ENCODE results near the gene GABRA6.
"Not testable (repeated sequence)": the region's sequence is repeated elsewhere in the genome, so short reads cannot be mapped to it uniquely, and the experiment has no call there.

Gene GABRA6

DNA sequence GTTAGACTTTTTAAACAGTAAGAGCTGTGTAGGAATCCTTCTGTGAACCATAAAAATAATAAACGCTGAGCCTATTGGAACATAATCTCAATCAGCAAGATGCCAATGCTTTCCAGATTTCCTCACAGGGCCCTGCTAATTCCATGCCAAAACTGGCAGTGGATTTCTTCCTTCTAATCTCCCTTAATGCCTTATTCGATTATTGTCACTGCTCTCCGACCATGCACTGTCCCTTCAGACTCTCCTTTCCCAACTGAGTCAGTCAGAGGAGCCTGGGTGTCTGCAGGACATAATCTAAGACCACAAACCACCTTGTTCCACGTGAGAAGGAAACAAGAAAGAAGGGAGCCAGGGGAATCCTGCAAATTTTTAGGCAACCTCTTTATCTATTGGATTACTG is at the start of gene GABRA6:
TSS of gene GABRA6 (plus strand) at position 261 of the 400 bp plus-strand sequence. CDS start 269 bp downstream, outside the sequence.
- DNase-seq = no peak

DNA sequence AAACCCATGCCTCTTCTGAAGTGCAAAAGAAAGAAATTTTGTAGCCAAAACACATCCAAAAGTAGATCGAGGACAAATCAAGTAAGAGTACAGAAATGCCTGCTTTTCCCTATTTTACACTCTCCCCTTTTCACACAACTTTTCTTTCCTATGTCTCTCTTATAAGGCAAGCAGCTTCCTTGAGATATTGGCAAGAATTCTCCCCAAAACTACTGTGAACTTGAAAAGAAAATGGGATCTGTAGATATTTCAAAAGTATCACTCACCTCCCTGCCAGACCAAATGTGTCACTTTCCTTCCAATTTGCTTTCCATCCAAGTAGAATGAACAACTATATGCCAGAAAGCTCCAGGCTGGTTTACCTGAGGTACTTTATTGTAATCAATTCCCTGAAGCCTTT is 47.9 kb upstream of the GABRA6 start:
- no peak for DNase-seq

DNA sequence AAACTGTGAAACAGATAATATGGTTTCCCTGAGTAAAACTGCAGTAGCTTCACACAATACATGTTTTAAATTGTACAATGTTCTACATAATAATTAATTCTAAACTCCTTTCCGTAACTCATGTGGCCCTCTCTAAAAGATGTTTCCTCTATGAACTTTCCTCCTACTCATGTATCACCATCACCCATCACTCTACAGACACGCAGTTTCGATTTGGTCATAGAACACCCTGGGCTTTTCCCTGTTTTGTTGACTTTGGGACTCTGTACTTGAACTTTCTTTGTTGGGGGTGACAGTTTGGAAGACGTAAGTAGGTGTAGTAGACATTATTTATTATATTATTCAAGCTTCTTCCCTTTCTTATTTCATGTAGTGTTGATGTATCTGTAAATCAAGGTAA is 44.1 kb upstream of the GABRA6 start:
- DNase-seq = no peak

DNA sequence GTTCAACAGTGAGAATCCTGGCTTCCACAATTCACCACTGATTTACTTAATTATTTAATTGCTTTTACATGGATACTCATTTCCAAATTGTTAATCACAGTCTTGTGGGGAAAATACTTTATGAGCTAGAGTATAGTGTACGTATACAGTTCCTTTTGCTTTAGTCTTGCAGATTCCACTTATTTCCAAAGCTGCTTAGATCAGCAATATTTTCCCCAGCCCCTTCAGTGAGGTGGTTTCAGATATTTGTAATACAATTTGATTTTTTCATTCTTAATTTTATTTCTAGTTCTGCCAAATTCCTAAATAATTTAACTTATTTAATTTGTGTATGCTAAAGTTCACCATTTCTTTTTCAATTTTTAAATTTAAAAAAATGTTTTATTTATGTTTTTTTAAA is 40.3 kb upstream of the GABRA6 start:
- no peak for DNase-seq

DNA sequence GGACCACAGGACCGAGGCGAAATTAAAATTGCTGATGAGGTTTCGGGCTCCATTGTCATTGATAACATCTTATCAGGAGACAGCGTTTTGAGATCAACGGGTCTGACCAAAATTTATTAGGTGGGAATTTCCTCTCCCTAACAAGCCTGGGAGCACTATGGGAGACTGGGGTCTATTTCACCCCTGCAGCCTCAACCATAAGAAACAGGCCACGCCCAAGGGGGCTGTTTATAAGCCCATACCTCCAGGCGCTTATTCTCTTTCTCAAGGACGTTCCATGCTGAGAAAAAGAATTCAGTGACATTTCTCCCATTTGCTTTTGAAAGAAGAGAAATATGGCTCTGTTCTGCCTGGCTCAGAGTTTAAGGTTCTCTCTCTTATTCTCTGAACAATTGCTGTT is 33.6 kb upstream of the GABRA6 start:
- DNase-seq = not testable (repeated sequence)

DNA sequence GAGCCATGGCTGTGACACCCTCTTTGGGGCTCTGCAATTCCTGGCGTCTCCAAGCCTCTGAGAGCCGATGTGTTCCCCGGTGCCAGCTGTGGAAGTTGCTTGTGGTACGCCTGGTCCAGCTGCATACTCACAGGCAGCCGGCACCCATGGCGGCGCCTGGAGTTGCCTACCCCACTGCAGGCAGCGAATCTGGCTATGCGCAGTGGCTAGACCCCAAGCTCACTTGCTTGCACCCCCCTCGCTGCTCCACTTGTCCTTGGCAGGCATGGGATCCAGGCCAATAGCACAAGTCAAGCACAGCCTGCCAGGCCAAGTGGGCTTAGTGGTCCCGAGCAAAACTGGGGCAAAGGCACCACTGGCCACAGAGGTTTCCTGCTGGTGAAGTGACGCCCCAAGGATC is 24.7 kb upstream of the GABRA6 start:
- DNase-seq = no peak

DNA sequence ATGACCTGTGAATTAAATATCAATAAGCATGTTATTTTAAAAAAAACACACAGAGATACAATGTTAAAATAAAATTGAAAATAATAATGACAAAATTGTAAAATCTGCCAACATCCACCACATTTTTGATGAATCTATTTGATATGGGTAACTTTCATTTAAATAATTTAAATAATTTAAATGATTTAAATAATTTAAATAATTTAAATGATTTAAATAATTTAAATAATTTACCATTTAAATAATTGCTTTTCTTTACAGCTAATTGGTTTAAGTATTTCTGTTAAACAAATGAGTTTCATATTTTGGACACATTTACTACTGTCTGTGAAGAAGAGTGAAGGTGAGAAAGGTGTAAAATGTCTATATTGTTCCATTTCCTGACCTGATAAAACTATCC is 22.1 kb upstream of the GABRA6 start:
- DNase-seq = no peak

DNA sequence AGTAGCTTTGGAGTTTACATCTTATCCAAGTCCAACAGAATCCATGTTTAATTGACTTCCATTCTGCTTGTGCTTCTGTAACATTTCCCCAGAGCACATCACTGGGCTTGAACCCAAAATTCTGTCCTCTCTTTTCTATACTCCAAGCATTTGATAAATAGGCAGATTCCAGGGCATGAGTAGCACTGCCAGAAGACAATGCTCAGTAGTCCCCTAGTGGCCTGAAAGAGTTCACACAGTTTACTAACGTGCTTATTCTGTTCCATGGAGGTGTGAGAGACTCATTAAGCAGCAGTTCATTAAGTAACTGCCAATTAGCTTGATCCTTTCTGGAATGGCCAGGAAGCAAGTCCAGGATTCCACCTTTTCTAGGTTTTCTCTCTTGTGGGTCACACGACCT is 9.4 kb upstream of the GABRA6 start:
- no peak for DNase-seq

DNA sequence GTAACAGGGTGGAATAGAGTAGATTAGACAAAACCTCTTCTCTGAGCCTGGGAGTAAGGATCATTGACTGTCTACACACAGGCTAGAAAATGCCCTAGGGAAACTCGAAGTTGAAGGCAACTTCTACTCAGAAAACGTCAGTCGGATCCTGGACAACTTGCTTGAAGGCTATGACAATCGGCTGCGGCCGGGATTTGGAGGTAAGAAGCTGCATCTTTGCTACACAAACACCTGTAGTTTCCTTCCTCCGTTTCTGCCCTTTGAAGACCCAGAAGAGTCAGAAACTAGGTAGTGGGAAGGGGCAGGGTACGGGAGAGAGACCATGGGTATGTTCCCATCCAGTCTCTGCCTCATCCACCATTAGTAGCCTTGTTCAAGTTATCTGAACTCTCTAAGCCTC is 628 bp downstream of the GABRA6 start:
- DNase-seq = no peak

DNA sequence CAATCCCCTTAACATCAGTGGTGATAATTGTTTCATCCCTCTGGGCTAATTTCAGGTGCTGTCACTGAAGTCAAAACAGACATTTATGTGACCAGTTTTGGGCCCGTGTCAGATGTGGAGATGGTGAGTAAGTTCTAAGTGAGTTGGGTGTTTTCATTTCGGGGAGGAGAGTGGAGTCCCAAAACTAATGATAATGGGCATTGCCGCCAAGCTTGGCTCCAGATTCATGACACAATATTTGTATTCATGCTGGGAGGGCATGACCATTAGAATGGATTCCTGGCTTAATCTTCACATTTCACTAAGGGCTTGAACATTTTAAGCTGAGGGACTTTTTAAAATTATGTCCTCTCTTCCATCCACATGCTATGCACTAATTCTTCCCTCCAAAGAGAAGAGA is 1.4 kb downstream of the GABRA6 start:
- no peak for DNase-seq

DNA sequence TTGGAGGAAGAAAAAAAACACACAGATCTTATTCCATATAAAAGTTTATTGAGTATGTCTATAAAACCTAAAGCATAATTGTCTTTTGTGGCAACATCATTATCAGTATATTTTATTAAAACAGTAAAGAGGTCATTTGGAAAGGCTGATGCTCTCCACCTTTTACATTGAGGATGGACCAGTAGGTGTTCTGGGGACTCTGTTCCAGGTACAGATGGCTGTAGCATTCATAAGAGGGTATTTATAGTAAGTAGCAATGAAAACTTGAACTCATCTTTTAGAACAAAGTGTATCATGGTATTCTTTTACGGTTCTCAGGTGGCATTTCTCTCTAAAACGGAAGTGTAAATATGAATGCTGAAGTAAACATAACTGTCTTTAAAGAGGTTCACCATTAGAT is 1.8 kb downstream of the GABRA6 start:
- no peak for DNase-seq

DNA sequence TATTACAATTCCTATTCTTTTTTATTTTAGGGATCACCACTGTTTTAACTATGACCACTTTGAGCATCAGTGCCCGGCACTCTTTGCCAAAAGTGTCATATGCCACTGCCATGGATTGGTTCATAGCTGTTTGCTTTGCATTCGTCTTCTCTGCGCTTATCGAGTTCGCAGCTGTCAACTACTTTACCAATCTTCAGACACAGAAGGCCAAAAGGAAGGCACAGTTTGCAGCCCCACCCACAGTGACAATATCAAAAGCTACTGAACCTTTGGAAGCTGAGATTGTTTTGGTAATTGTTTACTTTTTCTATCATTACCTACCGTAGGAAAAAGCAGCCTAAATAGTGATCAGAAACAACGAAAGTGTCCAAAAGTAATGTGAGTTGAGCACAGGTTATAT is 6.4 kb downstream of the GABRA6 start:
- no peak for DNase-seq

DNA sequence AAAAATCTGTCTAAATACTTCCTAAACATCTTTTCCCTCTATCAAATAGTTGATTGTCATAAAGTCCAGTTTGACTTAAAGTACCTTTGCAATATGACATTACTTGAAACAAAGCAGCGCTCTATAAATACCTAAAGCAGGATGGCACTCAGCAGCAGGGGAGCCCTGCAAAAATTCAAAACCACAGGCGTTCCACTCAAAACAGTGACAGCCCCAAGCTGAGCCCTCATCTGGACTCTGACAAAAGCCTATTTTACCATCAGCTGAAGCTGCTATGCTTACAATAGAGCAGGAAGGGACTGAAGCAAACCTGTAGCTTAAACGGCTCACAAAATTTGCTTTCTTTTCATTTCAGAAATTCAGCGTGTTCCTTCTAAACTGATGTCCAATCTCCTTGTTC is 11.5 kb downstream of the GABRA6 start:
- no peak for DNase-seq

DNA sequence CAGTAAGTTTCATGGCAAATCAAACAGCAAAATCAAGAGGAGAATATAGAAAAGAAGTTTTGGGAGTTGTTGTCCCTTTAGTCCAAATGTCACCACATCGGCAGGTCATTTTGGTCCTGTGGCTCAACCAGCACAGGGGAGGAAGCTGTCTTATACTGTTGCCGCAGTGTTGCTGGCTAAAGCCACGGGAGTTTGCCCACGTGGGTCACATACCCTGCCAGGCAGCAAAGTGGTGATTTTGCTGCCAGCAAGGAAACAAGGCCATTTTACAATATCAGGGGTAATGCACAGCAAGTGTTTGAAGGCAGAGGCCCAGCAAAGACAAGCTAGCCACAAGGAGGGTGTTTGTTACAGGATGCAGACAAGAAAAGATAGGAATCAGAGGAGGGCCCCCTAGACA is 14.5 kb downstream of the GABRA6 start:
- DNase-seq = no peak

DNA sequence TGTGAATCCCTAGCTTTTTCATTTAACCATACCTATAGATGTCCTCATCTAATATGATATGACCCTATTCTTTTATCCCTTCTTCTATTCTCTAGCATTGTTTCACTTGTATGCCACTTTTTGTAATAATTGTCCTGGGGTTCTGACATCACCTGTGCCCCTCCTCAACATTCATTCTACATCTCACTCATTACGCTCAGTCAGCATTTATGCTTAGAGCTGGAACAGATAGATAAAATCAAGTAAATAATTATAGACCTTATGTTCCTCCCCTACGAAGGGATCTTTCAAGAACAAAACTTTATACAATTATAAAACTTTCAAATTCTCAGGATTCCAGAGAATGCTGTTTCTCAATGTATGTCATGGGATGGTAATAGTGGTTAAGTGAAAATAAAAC is 18.0 kb downstream of the GABRA6 start:
- DNase-seq = no peak

DNA sequence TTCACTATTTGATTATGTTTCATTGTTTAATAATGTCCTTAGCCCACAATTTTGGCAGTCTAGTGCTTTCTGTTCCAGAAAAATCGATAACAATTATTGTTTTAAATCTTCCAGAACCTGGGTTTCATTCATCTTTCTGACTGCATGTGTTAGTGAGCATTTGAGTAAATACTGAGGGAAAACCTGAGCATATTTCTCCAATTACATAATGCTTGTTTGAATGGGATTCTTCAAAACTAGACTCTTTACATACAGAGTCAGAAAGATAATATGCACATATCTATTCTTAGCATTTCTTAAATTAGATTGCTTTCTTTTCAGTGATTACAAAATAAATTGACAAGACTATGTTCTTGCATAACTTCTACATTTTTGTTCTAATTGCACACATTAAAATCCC is 21.9 kb downstream of the GABRA6 start:
- no peak for DNase-seq

DNA sequence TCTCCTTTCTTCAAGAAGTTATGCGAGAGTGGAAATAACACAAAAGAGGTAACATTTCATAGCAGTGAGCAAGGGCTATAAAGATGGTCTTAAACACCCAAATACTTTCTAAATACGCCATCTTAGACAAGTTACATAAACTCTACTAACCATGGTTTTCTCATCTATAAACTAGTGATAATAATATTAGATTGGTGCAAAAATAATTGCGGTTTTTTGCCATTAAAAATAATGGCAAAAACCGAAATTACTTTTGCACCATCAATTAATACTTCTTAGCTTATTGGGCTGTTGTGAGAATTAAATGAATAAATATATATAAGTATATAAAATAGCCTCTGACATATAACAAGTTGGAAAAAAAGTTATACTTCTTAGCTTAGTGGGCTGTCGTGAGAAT is 23.7 kb downstream of the GABRA6 start:
- no peak for DNase-seq

DNA sequence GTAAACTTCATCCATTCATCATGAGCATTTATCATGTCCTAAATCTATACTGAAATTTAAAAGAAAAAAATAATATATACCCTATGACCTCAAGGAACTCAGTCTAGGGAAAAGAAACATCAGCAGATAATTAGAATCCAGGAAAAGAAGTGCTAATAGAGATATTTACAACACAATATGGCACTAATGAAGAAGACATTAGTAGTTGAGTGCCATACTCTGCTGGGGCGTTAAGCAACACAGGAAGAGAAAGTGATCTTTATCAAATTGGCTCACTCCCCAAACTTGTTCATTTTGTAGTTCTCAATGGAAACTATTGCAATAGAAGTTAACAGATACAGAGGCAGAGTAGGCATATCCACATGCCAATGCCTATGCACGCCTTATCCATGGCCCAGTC is 27.5 kb downstream of the GABRA6 start:
- no peak for DNase-seq

DNA sequence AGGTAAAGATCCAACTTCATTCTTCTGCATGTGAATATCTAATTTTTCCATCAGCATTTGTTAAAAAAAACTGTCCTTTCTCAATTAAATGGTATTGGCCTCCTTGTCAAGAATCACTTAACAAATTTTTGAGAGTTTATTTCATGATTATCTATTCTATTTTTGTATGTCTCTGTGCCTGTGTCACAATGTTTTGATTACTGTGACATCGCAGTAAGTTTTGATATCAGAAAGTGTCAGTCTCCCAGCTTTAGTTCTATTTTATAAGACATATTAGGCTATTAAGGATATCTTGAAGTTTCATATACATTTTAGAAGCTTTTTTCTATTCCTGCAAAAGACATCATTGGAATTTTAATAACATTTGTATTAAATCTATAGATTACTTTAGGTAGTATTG is 33.6 kb downstream of the GABRA6 start:
- no peak for DNase-seq

DNA sequence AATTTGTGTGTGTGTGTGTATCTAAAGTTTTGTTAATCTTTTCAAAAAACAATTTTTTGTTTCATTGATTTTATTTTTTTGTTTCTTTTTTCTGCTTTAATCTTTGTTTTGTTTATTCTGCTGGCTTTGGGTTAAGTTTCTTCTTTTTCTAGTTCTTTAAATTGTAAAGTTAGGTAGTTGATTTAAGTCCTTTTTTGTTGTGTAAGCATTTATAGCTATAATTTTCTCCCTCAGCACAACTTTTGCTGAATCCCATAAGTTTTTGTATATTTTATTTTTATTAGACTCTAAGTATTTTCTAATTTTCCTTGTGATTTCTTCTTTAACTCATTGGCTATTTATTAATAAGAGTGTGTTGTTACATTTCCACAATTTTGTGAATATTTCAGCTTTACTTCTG is 34.9 kb downstream of the GABRA6 start:
- no peak for DNase-seq

DNA sequence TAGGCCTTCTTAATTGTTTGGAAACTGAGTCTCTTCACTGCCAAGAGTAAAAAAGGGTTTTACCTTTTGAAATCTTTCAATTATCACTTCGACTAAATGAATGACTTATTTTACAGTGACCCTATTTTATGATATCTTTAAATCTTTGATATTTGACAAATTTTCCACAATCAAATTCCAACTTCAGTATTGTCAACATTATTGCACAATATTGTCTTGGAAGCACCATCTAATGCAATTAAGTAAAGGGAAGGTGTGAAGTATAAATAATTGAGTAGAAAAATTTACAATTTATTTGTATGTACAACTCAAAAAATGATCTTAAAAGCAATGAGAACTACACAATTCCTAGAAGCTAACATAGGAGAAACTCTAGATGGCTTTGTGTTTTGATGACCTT is 49.2 kb downstream of the GABRA6 start:
- no peak for DNase-seq

DNA sequence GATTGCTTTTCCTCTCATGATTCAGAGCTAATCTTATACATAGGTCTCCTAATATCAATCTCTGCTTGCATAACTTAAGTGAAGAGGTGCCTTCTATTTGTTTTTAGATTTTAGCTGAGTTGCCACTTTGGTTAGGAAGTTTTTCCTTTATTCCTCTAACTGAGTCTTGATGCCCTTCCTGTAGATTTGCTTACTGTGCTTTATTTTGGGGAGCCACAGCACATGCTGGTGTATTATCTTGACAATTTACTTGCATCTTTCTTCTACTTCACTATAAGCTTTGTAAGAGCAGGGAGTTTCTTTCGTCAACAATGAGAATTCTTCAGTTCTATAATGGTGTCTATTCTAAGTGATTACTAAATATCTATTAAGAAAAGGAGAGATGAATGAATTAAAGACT is 54.9 kb downstream of the GABRA6 start:
- no peak for DNase-seq

DNA sequence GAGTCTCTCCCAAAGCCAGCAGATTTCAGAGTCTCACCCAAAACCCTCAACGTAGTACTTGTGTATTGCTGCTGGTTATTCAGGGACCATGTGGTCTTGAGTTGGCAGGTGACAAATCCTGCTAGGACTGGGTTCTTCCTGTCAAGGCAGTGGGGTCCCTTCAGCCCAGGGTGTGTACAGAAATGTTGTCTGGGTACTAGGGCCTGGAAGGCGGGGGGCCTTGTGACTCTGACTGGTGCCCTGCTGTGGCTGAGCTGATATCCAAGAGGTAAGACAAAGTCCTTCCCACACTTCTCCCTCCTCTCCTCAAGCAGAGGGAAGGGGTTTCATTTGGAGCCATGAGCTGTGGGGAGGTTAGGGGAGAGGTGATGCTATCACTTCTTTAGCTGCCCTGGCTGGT is 58.8 kb downstream of the GABRA6 start:
- no peak for DNase-seq

DNA sequence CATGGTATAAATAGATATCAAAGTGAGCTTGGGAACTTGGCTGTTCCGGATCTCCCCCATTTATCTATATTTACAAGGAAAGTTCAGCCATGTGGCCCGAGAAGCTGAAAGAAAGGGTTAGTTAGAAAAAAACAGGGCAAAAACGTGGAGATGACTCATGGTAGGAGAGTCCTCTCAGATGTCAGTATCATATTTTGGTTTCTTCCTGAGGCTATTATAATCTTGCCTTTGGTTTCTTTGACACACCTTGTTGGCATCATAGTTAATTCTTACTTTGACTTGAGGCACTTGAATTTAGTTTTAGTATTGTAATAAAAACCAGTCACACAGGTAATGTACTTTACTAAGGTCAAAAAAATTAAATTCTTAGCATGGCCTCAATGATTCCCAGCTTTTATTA is 59.9 kb downstream of the GABRA6 start:
- DNase-seq = no peak

DNA sequence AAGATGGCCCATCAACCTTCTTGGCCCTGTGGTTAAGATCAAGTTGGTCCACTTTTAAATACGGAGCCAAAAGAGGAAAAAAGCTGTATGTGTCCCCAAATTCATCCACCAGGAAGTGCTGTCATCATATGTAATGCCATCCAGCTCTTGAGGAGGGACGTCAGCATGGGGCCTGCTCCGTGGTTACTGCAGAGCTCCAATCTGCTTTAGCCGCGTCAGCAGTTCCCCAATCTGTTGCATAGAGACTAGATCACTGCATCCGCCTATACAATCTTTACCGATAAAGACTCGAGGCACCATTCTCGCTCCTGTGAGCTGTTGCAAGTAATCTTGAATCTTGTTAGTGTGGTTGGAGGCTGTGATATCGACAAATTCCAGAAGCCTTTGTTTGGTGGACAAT is 65.7 kb downstream of the GABRA6 start:
- DNase-seq = no peak

Measured in GF-D8 (cell line).